Activated naive CD8-positive, alpha-beta T cell treated with anti-CD3 and anti-CD28 coated beads for 36 hours (primary cell): ENCODE data around the gene IPO7. TPM values are rescaled to one million over a fixed set of nuclear protein-coding genes. Genes with fewer than 3 reads are reported as not detected.

ENCODE experiments used
- total RNA-seq, 2 experiments: library from RNA; stranded (reverse); gene quantifications; one replicate each; pipeline ENCODE4 v1.2.3, GENCODE V29; 2021

The IPO7 gene
- total RNA-seq, 2 experiments from 2014 or later = 195 TPM

Other genes with a start within 250 kb of the IPO7 start
- gene DENND5A, start 119.3 kb upstream of the IPO7 start, total RNA-seq = 10 to 100 TPM; 46.5 to 50.9 TPM
- 10 to 100 TPM; 20.1 to 20.5 TPM for gene TMEM41B, start 70.1 kb upstream of the IPO7 start, total RNA-seq
- gene ZNF143, start 76.4 kb downstream of the IPO7 start, total RNA-seq = 10 to 100 TPM; 26.5 to 26.8 TPM
- gene WEE1, start 189.0 kb downstream of the IPO7 start, total RNA-seq = 10 to 100 TPM; 46.8 to 47.5 TPM